ENCODE results near the gene MRM3.
"Not testable (repeated sequence)": the region's sequence is repeated elsewhere in the genome, so short reads cannot be mapped to it uniquely, and the experiment has no call there.

Gene MRM3

GRCh38 chr17:789160-789840, 7.1 kb downstream of the MRM3 start:
- no peak overlapping the region for H3K9ac ChIP-seq
- peaks cover 56 to 85% (median 74%) of the 10 kb centered on the region in 11 experiments for H3K36me3 ChIP-seq
- H3K27me3 ChIP-seq: no peaks in the 10 kb centered on the region
- H3K4me1 ChIP-seq: peaks cover 9 to 32% (median 23%) of the 10 kb centered on the region in 10 experiments
- H3K9me3 ChIP-seq (replicated peaks in 1 of 11): no peaks in the 10 kb centered on the region
- no peak overlapping the region for H3K4me3 ChIP-seq
- TF ChIP-seq Cebpa-rat (IDR thresholded peaks at IDR 0.05): no peak
- peaks cover 0 to 86% (median 32%) of the 10 kb centered on the region in 11 experiments; a peak in 15 of 22 replicates for H4K20me1 ChIP-seq
- no peak overlapping the region for H3K4me2 ChIP-seq
- H3K27ac ChIP-seq: no peak overlapping the region

- not testable (repeated sequence) for H3K27ac ChIP-seq
- Histone ChIP-seq H3K36me3 (peaks cover 51 to 76% (median 69%) of the 10 kb centered on the region in 11 experiments), H4K20me1 (peaks cover 0 to 78% (median 31%) of the 10 kb centered on the region in 11 experiments; a peak in 15 of 22 replicates)
Measured at GRCh38 chr17:789931-790873, 8.0 kb downstream of the MRM3 start.

GRCh38 chr17:790874-791247, 8.7 kb downstream of the MRM3 start:
- peaks cover 51 to 70% (median 65%) of the 10 kb centered on the region in 11 experiments for H3K36me3 ChIP-seq
- not testable (repeated sequence) for H3K9ac ChIP-seq

More at GRCh38 chr17:789931-790873, 8.0 kb downstream of the MRM3 start:
- H3K4me3 ChIP-seq; H3K27me3 ChIP-seq; H3K9me3 ChIP-seq (replicated peaks in 1 of 11); H3K9ac ChIP-seq; H3K4me2 ChIP-seq: not testable (repeated sequence)
- H3K4me1 ChIP-seq: peaks cover 9 to 36% (median 24%) of the 10 kb centered on the region in 10 experiments

GRCh38 chr17:791829-792228, 9.7 kb downstream of the MRM3 start:
- Histone ChIP-seq H3K4me3 (no peak overlapping the region), H3K9me3 (replicated peaks in 1 of 11) (no peaks in the 10 kb centered on the region), H3K9ac (no peak overlapping the region), H3K27me3 (no peaks in the 10 kb centered on the region), H3K4me1 (peaks cover 13 to 52% (median 41%) of the 10 kb centered on the region in 10 experiments), H4K20me1 (peaks cover 0 to 70% (median 22%) of the 10 kb centered on the region in 11 experiments; a peak in 15 of 22 replicates), H3K36me3 (peaks cover 51 to 68% (median 60%) of the 10 kb centered on the region in 11 experiments), H3K4me2 (no peak overlapping the region), H3K27ac (no peak overlapping the region)
- TF ChIP-seq Cebpa-rat (IDR thresholded peaks at IDR 0.05): no peak

More at GRCh38 chr17:790874-791247, 8.7 kb downstream of the MRM3 start:
- not testable (repeated sequence) for H3K4me3 ChIP-seq; H3K4me2 ChIP-seq; H3K27ac ChIP-seq; H3K9me3 ChIP-seq (replicated peaks in 1 of 11); H3K27me3 ChIP-seq
- Histone ChIP-seq H3K4me1 (peaks cover 12 to 43% (median 31%) of the 10 kb centered on the region in 10 experiments), H4K20me1 (peaks cover 0 to 78% (median 24%) of the 10 kb centered on the region in 11 experiments; a peak in 15 of 22 replicates)

GRCh38 chr17:792277-792676, 10.1 kb downstream of the MRM3 start:
- Histone ChIP-seq H3K4me2 (no peak overlapping the region), H3K36me3 (peaks cover 49 to 66% (median 56%) of the 10 kb centered on the region in 11 experiments), H3K27ac (no peak overlapping the region), H4K20me1 (peaks cover 0 to 68% (median 19%) of the 10 kb centered on the region in 11 experiments; a peak in 14 of 22 replicates), H3K27me3 (no peaks in the 10 kb centered on the region), H3K4me3 (no peak overlapping the region), H3K9ac (0 out of 22 replicates have a peak overlapping the region, but pooled peaks of 2 of the 11 experiments have one; percentile 2 to 5), H3K9me3 (replicated peaks in 1 of 11) (no peaks in the 10 kb centered on the region), H3K4me1 (peaks cover 17 to 57% (median 45%) of the 10 kb centered on the region in 10 experiments)
- TF ChIP-seq Cebpa-rat (IDR thresholded peaks at IDR 0.05): no peak

GRCh38 chr17:794876-795275, 12.7 kb downstream of the MRM3 start:
- no peak for TF ChIP-seq Cebpa-rat (IDR thresholded peaks at IDR 0.05)
- Histone ChIP-seq H3K9ac (peak overlapping the region in 9 of 11 experiments; percentile 26 to 60 (median 42); a peak in 16 of 22 replicates), H3K4me2 (peak overlapping the region; percentile 60 to 99 (median 77)), H3K4me3 (peak overlapping the region in 4 of 10 experiments; percentile 33 to 52 (median 45); a peak in 7 of 20 replicates), H3K27ac (peak overlapping the region in 6 of 11 experiments; percentile 6 to 59 (median 28); a peak in 5 of 22 replicates), H3K36me3 (peaks cover 23 to 47% (median 30%) of the 10 kb centered on the region in 11 experiments), H3K27me3 (peaks cover 0 to 17% (median 0%) of the 10 kb centered on the region in 11 experiments; a peak in 3 of 22 replicates), H3K4me1 (peaks cover 22 to 83% (median 71%) of the 10 kb centered on the region in 10 experiments), H3K9me3 (replicated peaks in 1 of 11) (no peaks in the 10 kb centered on the region), H4K20me1 (peaks cover 0 to 48% (median 12%) of the 10 kb centered on the region in 11 experiments; a peak in 13 of 22 replicates)

- H3K4me2 ChIP-seq: peak overlapping the region; percentile 60 to 99 (median 77)
- H3K4me1 ChIP-seq: peaks cover 24 to 87% (median 75%) of the 10 kb centered on the region in 10 experiments
- peaks cover 0 to 21% (median 0%) of the 10 kb centered on the region in 11 experiments; a peak in 3 of 22 replicates for H3K27me3 ChIP-seq
- peaks cover 19 to 43% (median 26%) of the 10 kb centered on the region in 11 experiments for H3K36me3 ChIP-seq
- peak overlapping the region in 9 of 11 experiments; percentile 21 to 60 (median 42); a peak in 16 of 22 replicates for H3K9ac ChIP-seq
- no peak for TF ChIP-seq Cebpa-rat (IDR thresholded peaks at IDR 0.05)
- H3K27ac ChIP-seq: peak overlapping the region in 5 of 11 experiments; percentile 3 to 59 (median 30); a peak in 4 of 22 replicates
- peak overlapping the region in 4 of 10 experiments; percentile 33 to 52 (median 45); a peak in 7 of 20 replicates for H3K4me3 ChIP-seq
- no peaks in the 10 kb centered on the region for H3K9me3 ChIP-seq (replicated peaks in 1 of 11)
- H4K20me1 ChIP-seq: peaks cover 0 to 44% (median 12%) of the 10 kb centered on the region in 11 experiments; a peak in 13 of 22 replicates
Measured at GRCh38 chr17:795276-795675, 13.1 kb downstream of the MRM3 start.

GRCh38 chr17:795721-796120, 13.6 kb downstream of the MRM3 start:
- H3K36me3 ChIP-seq: peaks cover 18 to 41% (median 21%) of the 10 kb centered on the region in 11 experiments

More at GRCh38 chr17:795721-796120, 13.6 kb downstream of the MRM3 start:
- peaks cover 29 to 91% (median 79%) of the 10 kb centered on the region in 10 experiments for H3K4me1 ChIP-seq
- peak overlapping the region; percentile 60 to 99 (median 77); a peak in 20 of 22 replicates for H3K4me2 ChIP-seq
- no peaks in the 10 kb centered on the region for H3K9me3 ChIP-seq (replicated peaks in 1 of 11)
- TF ChIP-seq Cebpa-rat (IDR thresholded peaks at IDR 0.05): no peak
- H3K27ac ChIP-seq: peak overlapping the region in 4 of 11 experiments; percentile 3 to 59 (median 34); a peak in 4 of 22 replicates
- peaks cover 0 to 42% (median 12%) of the 10 kb centered on the region in 11 experiments; a peak in 12 of 22 replicates for H4K20me1 ChIP-seq
- peaks cover 0 to 25% (median 0%) of the 10 kb centered on the region in 11 experiments; a peak in 4 of 22 replicates for H3K27me3 ChIP-seq
- peak overlapping the region in 8 of 11 experiments; percentile 21 to 60 (median 45); a peak in 8 of 22 replicates for H3K9ac ChIP-seq
- H3K4me3 ChIP-seq: no peak overlapping the region
